HepG2 (cell line): ENCODE data around the gene DTX4. TPM values are rescaled to one million over a fixed set of nuclear protein-coding genes. Genes with fewer than 3 reads are reported as not detected.
A peak's percentile ranks its signal among the peaks of the same experiment; 100 is the strongest.

Experiments used
- BCL3 ChIP-seq: sonication (generic); formaldehyde crosslinking; IDR thresholded peaks from 2 replicates; pipeline ENCODE4 v1.5.1; 2020; ENCODE audit warnings: mild to moderate bottlenecking, missing genetic modification reagents, moderate library complexity
- HNF4A ChIP-seq: sonication (generic); formaldehyde crosslinking; IDR thresholded peaks from 2 replicates; pipeline ENCODE4 v1.4.0; 2020; ENCODE audit warnings: missing genetic modification reagents
- MAFK ChIP-seq, 2 experiments: IDR thresholded peaks in 1 of 2; conservative IDR thresholded peaks in 1 of 2; 2 replicates each; pipeline ENCODE4 v1.6.1; 2011; ENCODE audit warnings: improper control_type of control experiment in 2 of 2, low read length in 2 of 2
- NCOA5 ChIP-seq: sonication (generic); formaldehyde crosslinking; IDR thresholded peaks from 2 replicates; pipeline ENCODE4 v1.4.0; 2020; ENCODE audit warnings: missing genetic modification reagents
- NFKBIZ ChIP-seq: IDR thresholded peaks from 2 replicates; pipeline ENCODE4 v1.6.1; 2018; ENCODE audit warnings: missing genetic modification reagents, missing compliant biosample characterization
- NR3C1 ChIP-seq: sonication (generic); formaldehyde crosslinking; IDR thresholded peaks from 2 replicates; pipeline ENCODE4 v1.4.0; 2020; ENCODE audit warnings: missing genetic modification reagents
- SALL2 ChIP-seq: sonication (generic); formaldehyde crosslinking; IDR thresholded peaks from 2 replicates; pipeline ENCODE4 v1.8.1; 2023; ENCODE audit warnings: mild to moderate bottlenecking, missing genetic modification reagents, inconsistent platforms
- ZFP91 ChIP-seq: sonication (generic); formaldehyde crosslinking; IDR thresholded peaks from 2 replicates; pipeline ENCODE4 v1.9.0; 2022; ENCODE audit warnings: missing genetic modification reagents, mild to moderate bottlenecking, borderline replicate concordance
- ZHX2 ChIP-seq, 2 experiments: sonication (generic) in 1 of 2; formaldehyde crosslinking in 1 of 2; IDR thresholded peaks; 2 replicates each; pipeline versions ENCODE4 v1.6.1 to v1.9.0; 2014 to 2022; ENCODE audit warnings: antibody characterized with exemption in 1 of 2, borderline replicate concordance in 1 of 2, inconsistent platforms in 1 of 2, low read depth in 1 of 2, missing genetic modification reagents in 1 of 2
- ZNF501 ChIP-seq: sonication (generic); formaldehyde crosslinking; IDR thresholded peaks from 2 replicates; pipeline ENCODE4 v1.5.1; 2020; ENCODE audit warnings: mild to moderate bottlenecking, moderate library complexity, missing genetic modification reagents
- ZNF550 ChIP-seq: sonication (generic); formaldehyde crosslinking; IDR thresholded peaks from 2 replicates; pipeline ENCODE4 v1.4.0; 2020; ENCODE audit warnings: mild to moderate bottlenecking, missing genetic modification reagents, borderline replicate concordance
- ZNF704 ChIP-seq: sonication (generic); formaldehyde crosslinking; IDR thresholded peaks from 2 replicates; pipeline ENCODE4 v1.8.1; 2023; ENCODE audit warnings: mild to moderate bottlenecking, inconsistent platforms, moderate library complexity, missing genetic modification reagents, borderline replicate concordance
- ZNF792 ChIP-seq: IDR thresholded peaks from 2 replicates; pipeline ENCODE4 v1.6.1; 2016
- polyA plus RNA-seq, 8 experiments: library from polyadenylated mRNA; depleted of rRNA in 3 of 8; stranded (reverse) in 7 of 8; unstranded in 1 of 8; fragments of >200 nt; fragmentation: Illumina TruSeq in 4 of 8; extraction: Trizol in 4 of 8; gene quantifications; 2 replicates each; pipeline versions ENCODE4 v1.2.1 to v1.2.3, GENCODE V29; 2011 to 2016; ENCODE audit warnings: low read depth in 4 of 8, missing spikeins in 1 of 8, mixed read lengths in 1 of 8; ENCODE audit not compliant: insufficient read depth in 1 of 8
- total RNA-seq, 5 experiments: library from RNA; depleted of rRNA; stranded (reverse); fragments of >200 nt; fragmentation: Illumina TruSeq; extraction: Trizol; gene quantifications; 2 replicates each; pipeline ENCODE4 v1.2.3, GENCODE V29; 2016; ENCODE audit warnings: low read depth in 1 of 5
- TF ChIP-seq, protein P1 (sequence below): sonication (generic); formaldehyde crosslinking; IDR thresholded peaks from 2 replicates; pipeline ENCODE4 v1.8.0; 2022; ENCODE audit warnings: mild to moderate bottlenecking, missing genetic modification reagents, moderate library complexity

The DTX4 gene
- total and polyA plus RNA-seq, 2 of the 13 experiments (the other 11 are each of a cell fraction or from before 2014, with no cell fraction given) = 0.67 to 5.6 TPM

- no peak for TF ChIP-seq ZHX2 (IDR thresholded peaks at IDR 0.05; ENCODE audit: low read depth)
- TF ChIP-seq ZHX2 (CRISPR knock-in tag; IDR thresholded peaks at IDR 0.05; ENCODE audit: borderline replicate concordance) = no peak
- no peak for TF ChIP-seq MAFK (conservative IDR thresholded peaks at IDR 0.05 in 1 of 2, IDR thresholded peaks at IDR 0.05 in 1 of 2; ENCODE audit: low read length in 2 of 2)
- no peak for TF ChIP-seq ZNF704
- no peak for TF ChIP-seq NFKBIZ
- no peak for TF ChIP-seq ZNF792
- no peak for TF ChIP-seq SALL2 (CRISPR knock-in tag)
- no peak for TF ChIP-seq ZNF550 (CRISPR knock-in tag)
- TF ChIP-seq ZNF501 (CRISPR knock-in tag) = peak; percentile 94
- TF ChIP-seq, protein P1, sequence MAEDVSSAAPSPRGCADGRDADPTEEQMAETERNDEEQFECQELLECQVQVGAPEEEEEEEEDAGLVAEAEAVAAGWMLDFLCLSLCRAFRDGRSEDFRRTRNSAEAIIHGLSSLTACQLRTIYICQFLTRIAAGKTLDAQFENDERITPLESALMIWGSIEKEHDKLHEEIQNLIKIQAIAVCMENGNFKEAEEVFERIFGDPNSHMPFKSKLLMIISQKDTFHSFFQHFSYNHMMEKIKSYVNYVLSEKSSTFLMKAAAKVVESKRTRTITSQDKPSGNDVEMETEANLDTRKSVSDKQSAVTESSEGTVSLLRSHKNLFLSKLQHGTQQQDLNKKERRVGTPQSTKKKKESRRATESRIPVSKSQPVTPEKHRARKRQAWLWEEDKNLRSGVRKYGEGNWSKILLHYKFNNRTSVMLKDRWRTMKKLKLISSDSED (CRISPR knock-in tag) = no peak
- TF ChIP-seq BCL3 (CRISPR knock-in tag) = peak; percentile 65; the same call in 1 of the 2 replicates
- peak; percentile 87 for TF ChIP-seq ZFP91
- TF ChIP-seq HNF4A (CRISPR knock-in tag) = peak; percentile 8; the same call in 1 of the 2 replicates
- TF ChIP-seq NR3C1 (CRISPR knock-in tag) = no peak
- no peak for TF ChIP-seq NCOA5 (CRISPR knock-in tag)
Measured at GRCh38 chr11:59142530-59143507, 29.1 kb upstream of the DTX4 start, which contains the start of gene FAM111A (continued).
